Fibroblast of skin of left quadriceps (primary cell): ENCODE results near the gene SERPING1.

Source experiments
- DNase-seq, 2 experiments: peaks; one replicate each; pipeline ENCODE4 v3.0.0-alpha.2; 2013; ENCODE audit warnings: low read depth in 2 of 2

Gene SERPING1

GRCh38 chr11:57652662-57653061, 55.2 kb downstream of the SERPING1 start:
- DNase-seq: no peak

- DNase-seq: no peak
Observed at GRCh38 chr11:57653163-57653562, 55.7 kb downstream of the SERPING1 start.

- DNase-seq: no peak
Observed at GRCh38 chr11:57656885-57657193, 59.4 kb downstream of the SERPING1 start.

GRCh38 chr11:57657194-57658022, 59.9 kb downstream of the SERPING1 start, which contains the start of gene CLP1:
Gene CLP1, plus strand, starts transcription at chr11:57657762. Its CDS starts 1,715 bp downstream, at chr11:57659477.
- peak; percentile 96 to 97 for DNase-seq

DNA sequence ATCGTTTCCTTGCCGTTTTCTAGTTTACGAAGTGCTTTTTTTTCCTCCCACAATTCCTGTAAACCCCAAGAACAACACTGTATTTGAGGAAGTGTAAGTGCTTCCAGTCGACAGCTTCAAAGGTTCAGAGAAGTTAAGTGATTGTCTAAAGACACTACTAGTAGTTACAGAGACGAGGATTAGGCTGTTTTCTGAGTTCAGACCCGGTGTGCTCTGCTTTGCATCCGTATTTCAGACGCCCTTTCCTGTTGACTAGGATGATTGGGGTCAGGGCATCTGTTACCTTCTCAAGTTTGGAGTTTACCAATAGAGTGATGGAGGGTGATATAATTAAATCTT, 60.5 kb downstream of the SERPING1 start:
- no peak for DNase-seq

GRCh38 chr11:57659669-57660068, 62.2 kb downstream of the SERPING1 start:
- DNase-seq: no peak

- DNase-seq: no peak
Observed at GRCh38 chr11:57662893-57663292, 65.4 kb downstream of the SERPING1 start.

DNA sequence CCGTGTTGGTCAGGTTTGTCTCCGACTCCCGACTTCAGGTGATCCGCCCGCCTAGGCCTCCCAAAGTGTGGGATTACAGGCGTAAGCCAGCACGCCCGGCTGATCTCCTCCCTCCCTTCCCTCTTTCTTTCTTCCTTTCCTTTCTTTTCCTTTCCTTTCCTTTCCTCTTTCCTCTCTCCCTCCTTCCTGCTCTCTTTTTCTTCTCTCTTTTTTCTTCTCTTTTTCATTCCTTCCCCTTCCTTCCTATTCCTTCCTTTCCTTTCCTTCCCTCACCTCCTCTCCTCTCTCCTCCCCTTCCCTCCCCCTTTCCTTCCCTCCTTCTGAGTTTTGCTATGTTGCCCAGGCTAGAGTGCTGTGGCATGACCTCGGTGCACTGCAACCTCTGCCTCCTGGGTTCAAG, 66.5 kb downstream of the SERPING1 start:
- DNase-seq: no peak
